SK-N-SH (cell line): Measurements from ENCODE around the gene CAPN5.

Source experiments
- EP300 ChIP-seq, 2 experiments: IDR thresholded peaks; 2 replicates each; pipeline versions ENCODE4 v1.4.0 to v1.6.1; 2012; ENCODE audit warnings: borderline replicate concordance in 1 of 2, low read depth in 1 of 2, low read length in 1 of 2
- FOXM1 ChIP-seq: IDR thresholded peaks from 2 replicates; pipeline ENCODE4 v1.4.0; 2012; ENCODE audit warnings: low read depth, mild to moderate bottlenecking
- NFIC ChIP-seq: IDR thresholded peaks from 2 replicates; pipeline ENCODE4 v1.4.0; 2012; ENCODE audit warnings: borderline replicate concordance
- RFX5 ChIP-seq: IDR thresholded peaks from 2 replicates; pipeline ENCODE4 v1.6.1; 2012; ENCODE audit warnings: mild to moderate bottlenecking, improper control_type of control experiment, low read length
- RXRA ChIP-seq: IDR thresholded peaks from 2 replicates; pipeline ENCODE4 v1.4.0; 2012; ENCODE audit warnings: low read depth, mild to moderate bottlenecking, borderline replicate concordance
- TF ChIP-seq, protein P1 (sequence below): fragments of 200-600 bp; sonication (generic); IDR thresholded peaks from 2 replicates; pipeline ENCODE4 v1.6.1; 2017; ENCODE audit warnings: antibody characterized with exemption, mild to moderate bottlenecking, moderate library complexity
- TF ChIP-seq, protein P2 (sequence below): fragments of 150-350 bp; IDR thresholded peaks from 2 replicates; pipeline ENCODE4 v1.6.1; 2017; ENCODE audit warnings: antibody characterized with exemption, low read length, low read depth, borderline replicate concordance

DNA sequence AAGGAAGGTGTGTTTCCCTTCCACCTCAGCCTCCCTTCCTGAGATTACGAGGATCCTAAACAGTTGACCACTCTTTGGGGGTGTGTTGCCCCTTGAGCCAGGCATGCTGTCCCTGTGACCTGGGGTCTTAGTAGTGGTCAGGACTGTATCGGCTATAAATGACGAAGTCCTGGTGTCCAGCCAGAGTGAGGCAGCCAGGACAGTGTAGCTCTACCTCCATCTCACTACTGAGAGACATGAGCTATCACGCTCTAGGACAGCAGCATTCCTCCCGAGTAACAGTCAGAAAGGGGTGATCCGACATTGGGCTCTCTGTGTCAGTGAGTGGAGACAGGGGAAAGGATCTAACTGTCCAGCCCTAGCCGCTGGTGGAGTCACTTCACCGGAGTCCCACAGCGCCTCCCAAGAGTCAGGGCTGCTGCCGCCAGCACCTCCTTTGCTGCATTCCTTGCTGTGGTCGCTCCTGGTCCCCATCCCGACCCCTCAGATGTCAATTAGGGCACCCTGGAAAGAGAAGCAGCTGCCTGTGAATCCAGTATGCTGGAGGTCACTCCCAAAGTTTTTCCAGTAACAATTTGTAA lies 35.8 kb upstream of the CAPN5 start:
- TF ChIP-seq, protein P1, sequence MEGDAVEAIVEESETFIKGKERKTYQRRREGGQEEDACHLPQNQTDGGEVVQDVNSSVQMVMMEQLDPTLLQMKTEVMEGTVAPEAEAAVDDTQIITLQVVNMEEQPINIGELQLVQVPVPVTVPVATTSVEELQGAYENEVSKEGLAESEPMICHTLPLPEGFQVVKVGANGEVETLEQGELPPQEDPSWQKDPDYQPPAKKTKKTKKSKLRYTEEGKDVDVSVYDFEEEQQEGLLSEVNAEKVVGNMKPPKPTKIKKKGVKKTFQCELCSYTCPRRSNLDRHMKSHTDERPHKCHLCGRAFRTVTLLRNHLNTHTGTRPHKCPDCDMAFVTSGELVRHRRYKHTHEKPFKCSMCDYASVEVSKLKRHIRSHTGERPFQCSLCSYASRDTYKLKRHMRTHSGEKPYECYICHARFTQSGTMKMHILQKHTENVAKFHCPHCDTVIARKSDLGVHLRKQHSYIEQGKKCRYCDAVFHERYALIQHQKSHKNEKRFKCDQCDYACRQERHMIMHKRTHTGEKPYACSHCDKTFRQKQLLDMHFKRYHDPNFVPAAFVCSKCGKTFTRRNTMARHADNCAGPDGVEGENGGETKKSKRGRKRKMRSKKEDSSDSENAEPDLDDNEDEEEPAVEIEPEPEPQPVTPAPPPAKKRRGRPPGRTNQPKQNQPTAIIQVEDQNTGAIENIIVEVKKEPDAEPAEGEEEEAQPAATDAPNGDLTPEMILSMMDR, result no peak
- TF ChIP-seq, protein P2, sequence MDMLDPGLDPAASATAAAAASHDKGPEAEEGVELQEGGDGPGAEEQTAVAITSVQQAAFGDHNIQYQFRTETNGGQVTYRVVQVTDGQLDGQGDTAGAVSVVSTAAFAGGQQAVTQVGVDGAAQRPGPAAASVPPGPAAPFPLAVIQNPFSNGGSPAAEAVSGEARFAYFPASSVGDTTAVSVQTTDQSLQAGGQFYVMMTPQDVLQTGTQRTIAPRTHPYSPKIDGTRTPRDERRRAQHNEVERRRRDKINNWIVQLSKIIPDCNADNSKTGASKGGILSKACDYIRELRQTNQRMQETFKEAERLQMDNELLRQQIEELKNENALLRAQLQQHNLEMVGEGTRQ, result no peak
- no peak for TF ChIP-seq RXRA
- TF ChIP-seq EP300 (IDR thresholded peaks at IDR 0.05; ENCODE audit: borderline replicate concordance in 1 of 2, low read depth in 1 of 2, low read length in 1 of 2), result no peak
- no peak for TF ChIP-seq FOXM1
- no peak for TF ChIP-seq RFX5
- TF ChIP-seq NFIC, result no peak
